ENCODE data around the gene EFCC1.

DNA sequence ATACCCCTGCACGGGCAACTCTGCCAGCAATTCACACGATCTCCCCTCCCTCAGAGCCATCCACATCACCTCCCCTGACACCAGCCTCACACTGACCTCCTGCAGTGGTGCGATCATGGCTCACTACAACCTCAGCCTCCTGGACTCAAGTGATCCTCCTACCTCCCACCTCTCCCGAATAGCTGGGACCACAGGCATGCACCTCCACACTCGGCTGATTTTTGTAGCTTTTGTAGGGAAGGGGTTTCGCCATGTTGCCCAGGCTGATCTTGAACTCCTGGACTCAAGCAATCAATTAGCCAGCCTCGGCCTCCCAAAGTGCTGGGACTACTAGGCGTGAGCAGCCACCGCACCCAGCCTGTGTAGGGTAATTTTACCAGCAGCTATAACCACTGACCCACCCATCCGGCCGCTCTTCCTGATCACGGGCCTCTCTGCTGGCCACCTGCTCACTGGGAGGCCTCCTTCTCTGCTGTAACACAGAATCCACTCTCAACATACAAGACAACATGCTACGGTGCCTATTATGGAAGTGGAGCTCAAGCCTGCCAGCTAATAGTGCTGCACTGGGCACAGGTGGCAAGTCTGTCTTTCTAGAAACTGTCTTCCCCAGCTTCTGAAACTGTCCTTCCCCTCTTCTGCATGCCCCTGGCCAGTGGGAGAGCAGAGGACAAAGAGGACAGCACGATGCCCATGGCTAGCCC is 64.1 kb downstream of the EFCC1 start:
- TF ChIP-seq SNAI2 (CRISPR knock-in tag; IDR thresholded peaks at IDR 0.05) (no peak), ARNTL (CRISPR knock-in tag; IDR thresholded peaks at IDR 0.05; ENCODE audit: borderline replicate concordance, low read depth) (no peak), ZFP30 (CRISPR knock-in tag; IDR thresholded peaks at IDR 0.05) (no peak), ZFP3 (CRISPR knock-in tag; IDR thresholded peaks at IDR 0.05) (no peak), CSDC2 (CRISPR knock-in tag; IDR thresholded peaks at IDR 0.05) (no peak), ZNF8 (CRISPR knock-in tag; IDR thresholded peaks at IDR 0.05) (no peak), ZC3H10 (CRISPR knock-in tag; IDR thresholded peaks at IDR 0.05) (no peak), TCF4 (CRISPR knock-in tag; IDR thresholded peaks at IDR 0.05; ENCODE audit: borderline replicate concordance) (no peak), BACH2 (CRISPR knock-in tag; IDR thresholded peaks at IDR 0.05; ENCODE audit: borderline replicate concordance) (no peak), GLIS3 (CRISPR knock-in tag; IDR thresholded peaks at IDR 0.05) (no peak)
- TF ChIP-seq, protein P1, sequence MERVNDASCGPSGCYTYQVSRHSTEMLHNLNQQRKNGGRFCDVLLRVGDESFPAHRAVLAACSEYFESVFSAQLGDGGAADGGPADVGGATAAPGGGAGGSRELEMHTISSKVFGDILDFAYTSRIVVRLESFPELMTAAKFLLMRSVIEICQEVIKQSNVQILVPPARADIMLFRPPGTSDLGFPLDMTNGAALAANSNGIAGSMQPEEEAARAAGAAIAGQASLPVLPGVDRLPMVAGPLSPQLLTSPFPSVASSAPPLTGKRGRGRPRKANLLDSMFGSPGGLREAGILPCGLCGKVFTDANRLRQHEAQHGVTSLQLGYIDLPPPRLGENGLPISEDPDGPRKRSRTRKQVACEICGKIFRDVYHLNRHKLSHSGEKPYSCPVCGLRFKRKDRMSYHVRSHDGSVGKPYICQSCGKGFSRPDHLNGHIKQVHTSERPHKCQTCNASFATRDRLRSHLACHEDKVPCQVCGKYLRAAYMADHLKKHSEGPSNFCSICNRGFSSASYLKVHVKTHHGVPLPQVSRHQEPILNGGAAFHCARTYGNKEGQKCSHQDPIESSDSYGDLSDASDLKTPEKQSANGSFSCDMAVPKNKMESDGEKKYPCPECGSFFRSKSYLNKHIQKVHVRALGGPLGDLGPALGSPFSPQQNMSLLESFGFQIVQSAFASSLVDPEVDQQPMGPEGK (CRISPR knock-in tag; IDR thresholded peaks at IDR 0.05; ENCODE audit: borderline replicate concordance) = no peak
- TF ChIP-seq, protein P2, sequence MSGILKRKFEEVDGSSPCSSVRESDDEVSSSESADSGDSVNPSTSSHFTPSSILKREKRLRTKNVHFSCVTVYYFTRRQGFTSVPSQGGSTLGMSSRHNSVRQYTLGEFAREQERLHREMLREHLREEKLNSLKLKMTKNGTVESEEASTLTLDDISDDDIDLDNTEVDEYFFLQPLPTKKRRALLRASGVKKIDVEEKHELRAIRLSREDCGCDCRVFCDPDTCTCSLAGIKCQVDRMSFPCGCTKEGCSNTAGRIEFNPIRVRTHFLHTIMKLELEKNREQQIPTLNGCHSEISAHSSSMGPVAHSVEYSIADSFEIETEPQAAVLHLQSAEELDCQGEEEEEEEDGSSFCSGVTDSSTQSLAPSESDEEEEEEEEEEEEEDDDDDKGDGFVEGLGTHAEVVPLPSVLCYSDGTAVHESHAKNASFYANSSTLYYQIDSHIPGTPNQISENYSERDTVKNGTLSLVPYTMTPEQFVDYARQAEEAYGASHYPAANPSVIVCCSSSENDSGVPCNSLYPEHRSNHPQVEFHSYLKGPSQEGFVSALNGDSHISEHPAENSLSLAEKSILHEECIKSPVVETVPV (CRISPR knock-in tag; IDR thresholded peaks at IDR 0.05) = no peak
- TF ChIP-seq, protein P3, sequence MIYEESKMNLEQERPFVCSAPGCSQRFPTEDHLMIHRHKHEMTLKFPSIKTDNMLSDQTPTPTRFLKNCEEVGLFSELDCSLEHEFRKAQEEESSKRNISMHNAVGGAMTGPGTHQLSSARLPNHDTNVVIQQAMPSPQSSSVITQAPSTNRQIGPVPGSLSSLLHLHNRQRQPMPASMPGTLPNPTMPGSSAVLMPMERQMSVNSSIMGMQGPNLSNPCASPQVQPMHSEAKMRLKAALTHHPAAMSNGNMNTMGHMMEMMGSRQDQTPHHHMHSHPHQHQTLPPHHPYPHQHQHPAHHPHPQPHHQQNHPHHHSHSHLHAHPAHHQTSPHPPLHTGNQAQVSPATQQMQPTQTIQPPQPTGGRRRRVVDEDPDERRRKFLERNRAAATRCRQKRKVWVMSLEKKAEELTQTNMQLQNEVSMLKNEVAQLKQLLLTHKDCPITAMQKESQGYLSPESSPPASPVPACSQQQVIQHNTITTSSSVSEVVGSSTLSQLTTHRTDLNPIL (CRISPR knock-in tag; IDR thresholded peaks at IDR 0.05; ENCODE audit: low read depth) = no peak

Data from SK-N-SH treated with all-trans-retinoic acid at 6 μM for 48 hours (cell line).